ENCODE results near the gene MICOS13. TPM values are rescaled to one million over a fixed set of nuclear protein-coding genes. Genes with fewer than 3 reads are reported as not detected.

MICOS13 gene
- total RNA-seq, 1 donor: 27.5 TPM

- no peak for DNase-seq (ENCODE audit: low read depth in 2 of 3, low spot score in 2 of 3)
These were observed 8.7 kb downstream of the MICOS13 start for GRCh38 chr19:5671600-5671999.

- DNase-seq (ENCODE audit: low read depth in 2 of 3, low spot score in 2 of 3): no peak
These were observed 11.1 kb downstream of the MICOS13 start for GRCh38 chr19:5669212-5669611.

GRCh38 chr19:5667751-5668271 lies 12.5 kb downstream of the MICOS13 start:
- no peak for DNase-seq (ENCODE audit: low read depth in 2 of 3, low spot score in 2 of 3)

GRCh38 chr19:5666921-5667610 lies 13.2 kb downstream of the MICOS13 start:
- no peak for DNase-seq (ENCODE audit: low read depth in 2 of 3, low spot score in 2 of 3)

- no peak for DNase-seq (ENCODE audit: low read depth in 2 of 3, low spot score in 2 of 3)
These were observed 14.4 kb downstream of the MICOS13 start for GRCh38 chr19:5665781-5666513.

GRCh38 chr19:5664515-5664914 lies 15.8 kb downstream of the MICOS13 start:
- no peak for DNase-seq (ENCODE audit: low read depth in 2 of 3, low spot score in 2 of 3)

GRCh38 chr19:5663904-5664303 lies 16.4 kb downstream of the MICOS13 start:
- no peak for DNase-seq (ENCODE audit: low read depth in 2 of 3, low spot score in 2 of 3)

- no peak for DNase-seq (ENCODE audit: low read depth in 2 of 3, low spot score in 2 of 3)
These were observed 18.8 kb downstream of the MICOS13 start for GRCh38 chr19:5661483-5661882.

- DNase-seq (ENCODE audit: low read depth in 2 of 3, low spot score in 2 of 3): no peak
These were observed 24.9 kb downstream of the MICOS13 start for GRCh38 chr19:5655412-5655811.

GRCh38 chr19:5654931-5655330 lies 25.4 kb downstream of the MICOS13 start:
- DNase-seq (ENCODE audit: low read depth in 2 of 3, low spot score in 2 of 3): no peak

GRCh38 chr19:5652261-5652660 lies 28.1 kb downstream of the MICOS13 start:
- DNase-seq (ENCODE audit: low read depth in 2 of 3, low spot score in 2 of 3): no peak

GRCh38 chr19:5651361-5651760 lies 29.0 kb downstream of the MICOS13 start:
- DNase-seq (ENCODE audit: low read depth in 2 of 3, low spot score in 2 of 3): no peak

- no peak for DNase-seq (ENCODE audit: low read depth in 2 of 3, low spot score in 2 of 3)
These were observed 31.9 kb downstream of the MICOS13 start for GRCh38 chr19:5648464-5648863.

- no peak for DNase-seq (ENCODE audit: low read depth in 2 of 3, low spot score in 2 of 3)
These were observed 33.6 kb downstream of the MICOS13 start for GRCh38 chr19:5646703-5647102.

- DNase-seq (ENCODE audit: low read depth in 2 of 3, low spot score in 2 of 3): no peak
These were observed 34.9 kb downstream of the MICOS13 start for GRCh38 chr19:5645409-5645808.

- DNase-seq (ENCODE audit: low read depth in 2 of 3, low spot score in 2 of 3): no peak
These were observed 36.3 kb downstream of the MICOS13 start for GRCh38 chr19:5644037-5644436.

- DNase-seq (ENCODE audit: low read depth in 2 of 3, low spot score in 2 of 3): no peak
These were observed 37.3 kb downstream of the MICOS13 start for GRCh38 chr19:5643060-5643459.

GRCh38 chr19:5642204-5642603 lies 38.1 kb downstream of the MICOS13 start:
- DNase-seq (ENCODE audit: low read depth in 2 of 3, low spot score in 2 of 3): no peak

- no peak for DNase-seq (ENCODE audit: low read depth in 2 of 3, low spot score in 2 of 3)
These were observed 39.1 kb downstream of the MICOS13 start for GRCh38 chr19:5641171-5641570.

- no peak for DNase-seq (ENCODE audit: low read depth in 2 of 3, low spot score in 2 of 3)
These were observed 42.3 kb downstream of the MICOS13 start for GRCh38 chr19:5637971-5638370.

- no peak for DNase-seq (ENCODE audit: low read depth in 2 of 3, low spot score in 2 of 3)
These were observed 44.9 kb downstream of the MICOS13 start for GRCh38 chr19:5635427-5635826.

- DNase-seq (ENCODE audit: low read depth in 2 of 3, low spot score in 2 of 3): no peak
These were observed 47.7 kb downstream of the MICOS13 start for GRCh38 chr19:5632657-5633056.

Measured in hematopoietic multipotent progenitor cell (in vitro differentiated cells).